ENCODE measurements around the gene UBE2E1.

GRCh38 chr3:23859839-23860382 is 54.2 kb downstream of the UBE2E1 start:
- TF ChIP-seq SP1 (IDR thresholded peaks at IDR 0.05) (no peak), FOXM1 (IDR thresholded peaks at IDR 0.05; ENCODE audit: borderline replicate concordance) (no peak), CTBP1 (IDR thresholded peaks at IDR 0.05; ENCODE audit: borderline replicate concordance) (no peak), BHLHE40 (IDR thresholded peaks at IDR 0.05; ENCODE audit: borderline replicate concordance) (no peak), FOXA1 (IDR thresholded peaks at IDR 0.05) (no peak), ZNF384 (IDR thresholded peaks at IDR 0.05) (no peak), ELF4 (IDR thresholded peaks at IDR 0.05) (no peak), TARDBP (IDR thresholded peaks at IDR 0.05) (no peak), NFRKB (IDR thresholded peaks at IDR 0.05) (no peak), PKNOX1 (IDR thresholded peaks at IDR 0.05) (no peak), SUZ12 (IDR thresholded peaks at IDR 0.05) (no peak)
